C4-2B (cell line): ENCODE measurements around the gene GRIN3A.

ENCODE experiments used
- H3K27ac ChIP-seq: fragments of 450-650 bp; 2 replicates; pipeline ENCODE4 v1.5.1; 2017
- ZFX ChIP-seq: fragments of 450-650 bp; IDR thresholded peaks from 2 replicates; pipeline ENCODE4 v1.6.1; 2017
- TF ChIP-seq, protein P1 (sequence below): fragments of 450-650 bp; conservative IDR thresholded peaks from 2 replicates; pipeline ENCODE4 v1.5.1; 2017; ENCODE audit warnings: mild to moderate bottlenecking

Gene GRIN3A

DNA sequence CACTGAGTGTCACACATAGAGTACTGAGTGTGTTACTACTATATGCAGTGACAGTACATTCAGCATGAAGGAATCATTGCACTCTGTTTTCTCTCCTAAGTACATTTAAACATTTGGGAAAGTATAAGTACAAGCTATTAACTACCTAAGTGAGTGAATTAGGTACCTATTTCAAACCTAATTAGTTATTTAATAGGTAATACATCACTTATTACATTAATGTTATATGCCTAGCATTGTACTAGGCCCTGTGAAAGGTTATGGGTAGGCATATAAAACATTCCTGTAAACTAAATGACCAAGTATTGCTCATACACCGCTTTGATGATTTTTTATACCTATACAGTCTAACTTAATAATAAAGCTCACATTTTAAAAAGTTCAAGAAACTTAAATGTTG lies 118.0 kb downstream of the GRIN3A start:
- no peak for TF ChIP-seq ZFX
- TF ChIP-seq, protein P1, sequence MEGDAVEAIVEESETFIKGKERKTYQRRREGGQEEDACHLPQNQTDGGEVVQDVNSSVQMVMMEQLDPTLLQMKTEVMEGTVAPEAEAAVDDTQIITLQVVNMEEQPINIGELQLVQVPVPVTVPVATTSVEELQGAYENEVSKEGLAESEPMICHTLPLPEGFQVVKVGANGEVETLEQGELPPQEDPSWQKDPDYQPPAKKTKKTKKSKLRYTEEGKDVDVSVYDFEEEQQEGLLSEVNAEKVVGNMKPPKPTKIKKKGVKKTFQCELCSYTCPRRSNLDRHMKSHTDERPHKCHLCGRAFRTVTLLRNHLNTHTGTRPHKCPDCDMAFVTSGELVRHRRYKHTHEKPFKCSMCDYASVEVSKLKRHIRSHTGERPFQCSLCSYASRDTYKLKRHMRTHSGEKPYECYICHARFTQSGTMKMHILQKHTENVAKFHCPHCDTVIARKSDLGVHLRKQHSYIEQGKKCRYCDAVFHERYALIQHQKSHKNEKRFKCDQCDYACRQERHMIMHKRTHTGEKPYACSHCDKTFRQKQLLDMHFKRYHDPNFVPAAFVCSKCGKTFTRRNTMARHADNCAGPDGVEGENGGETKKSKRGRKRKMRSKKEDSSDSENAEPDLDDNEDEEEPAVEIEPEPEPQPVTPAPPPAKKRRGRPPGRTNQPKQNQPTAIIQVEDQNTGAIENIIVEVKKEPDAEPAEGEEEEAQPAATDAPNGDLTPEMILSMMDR, result no peak
- no peak overlapping the region for H3K27ac ChIP-seq

DNA sequence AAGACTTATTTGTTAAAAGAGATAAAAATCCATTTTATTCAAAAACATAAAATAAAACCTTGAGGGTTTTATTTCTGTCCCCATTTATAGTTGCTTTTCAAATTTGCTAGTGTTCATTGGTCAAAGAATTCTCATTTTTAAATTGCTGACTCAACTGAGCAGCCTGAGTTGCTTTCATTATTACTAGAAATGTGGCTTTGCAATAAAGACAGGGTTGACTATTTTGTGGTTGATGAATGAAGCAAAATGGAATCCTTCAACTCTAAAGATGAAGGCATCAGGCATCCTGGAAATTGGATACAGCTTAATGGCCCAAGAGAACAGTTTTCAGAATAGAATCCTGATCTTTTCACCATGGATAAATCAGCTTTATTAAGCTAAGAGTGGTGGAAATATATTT lies 119.7 kb downstream of the GRIN3A start:
- no peak for TF ChIP-seq ZFX
- TF ChIP-seq, protein P1, result no peak
- H3K27ac ChIP-seq, result no peak overlapping the region

DNA sequence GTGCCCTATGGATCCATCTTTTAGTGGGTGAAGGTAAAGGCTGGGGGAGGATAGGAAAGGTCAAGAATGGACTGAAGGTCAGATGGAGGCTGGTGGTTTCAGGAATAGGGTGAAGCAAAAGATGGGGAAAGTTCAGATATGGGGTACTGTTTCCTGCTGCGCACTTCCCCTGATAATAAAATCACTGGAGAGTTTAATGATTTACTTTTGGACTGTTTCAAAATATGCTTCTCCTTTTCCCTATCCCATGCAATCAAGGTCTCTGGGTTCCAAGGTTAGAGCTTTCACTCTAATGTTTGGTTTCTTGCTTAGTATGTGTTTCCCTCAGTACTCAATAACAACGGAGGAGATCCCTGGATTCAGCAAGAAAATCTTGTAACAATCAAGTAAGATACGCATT lies 132.9 kb downstream of the GRIN3A start:
- no peak overlapping the region for H3K27ac ChIP-seq
- TF ChIP-seq, protein P1, result no peak
- no peak for TF ChIP-seq ZFX

DNA sequence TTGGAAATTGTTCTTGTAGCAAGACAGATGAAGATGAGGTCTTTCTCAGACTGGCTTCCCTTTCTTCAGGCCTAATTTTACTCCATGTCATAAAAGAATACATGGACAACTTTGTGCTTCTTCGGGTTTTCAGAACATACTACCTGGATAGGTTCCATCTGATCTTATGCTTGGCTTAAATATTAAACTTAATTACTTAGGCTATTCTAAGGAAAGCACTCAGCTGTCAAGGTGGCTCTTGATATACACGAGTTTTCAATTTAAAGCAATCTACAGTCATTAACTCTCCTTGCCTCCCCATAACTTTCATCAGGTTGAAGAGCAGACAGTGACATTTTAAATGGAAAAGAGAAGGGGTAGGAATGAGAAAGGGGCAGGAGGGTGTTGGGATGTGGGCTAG lies 134.2 kb downstream of the GRIN3A start:
- H3K27ac ChIP-seq, result no peak overlapping the region
- TF ChIP-seq ZFX, result no peak
- TF ChIP-seq, protein P1, result no peak

DNA sequence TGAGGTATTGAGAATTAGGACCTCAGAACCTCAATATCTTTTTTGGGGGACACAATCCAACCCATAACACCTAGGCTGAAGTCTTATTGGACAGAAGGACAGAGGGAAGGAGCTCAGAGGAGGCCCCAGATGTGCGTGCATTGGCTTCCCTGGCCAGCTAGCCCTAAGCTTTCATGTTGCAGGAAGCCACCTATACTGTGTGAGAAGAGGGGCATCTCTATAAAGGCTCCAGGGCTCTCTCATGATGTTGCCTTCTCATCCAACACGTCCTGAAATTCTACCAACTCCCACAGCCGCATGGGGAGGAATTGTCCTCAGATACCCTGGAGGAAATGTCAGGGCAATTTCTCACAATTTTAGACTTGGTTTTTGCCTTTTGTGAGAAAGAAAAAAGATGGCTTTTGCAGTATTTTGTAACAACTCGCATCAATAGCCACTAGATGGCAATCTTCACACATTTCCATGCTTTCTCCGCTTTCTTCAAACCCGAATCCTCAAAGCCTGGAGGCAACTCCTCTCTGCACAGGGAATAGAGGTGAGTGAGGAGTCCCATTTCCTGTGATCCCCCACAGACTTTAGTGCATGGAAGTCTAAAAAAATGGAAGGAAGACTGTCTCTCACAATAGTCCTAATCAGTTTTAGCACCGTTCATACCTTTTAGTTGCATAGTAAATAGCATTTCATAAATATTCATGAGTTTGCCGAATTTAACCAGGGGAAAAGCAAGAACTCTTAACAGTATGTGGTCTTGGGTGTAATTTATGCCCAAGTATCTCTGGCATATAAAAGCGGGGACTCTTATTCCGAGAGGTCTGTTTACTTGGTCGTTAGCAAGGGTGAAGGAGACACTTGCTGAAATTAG lies 136.3 kb downstream of the GRIN3A start:
- TF ChIP-seq, protein P1, result peak; percentile 84
- TF ChIP-seq ZFX, result no peak
- no peak overlapping the region; the same call in 1 of the 2 replicates for H3K27ac ChIP-seq

DNA sequence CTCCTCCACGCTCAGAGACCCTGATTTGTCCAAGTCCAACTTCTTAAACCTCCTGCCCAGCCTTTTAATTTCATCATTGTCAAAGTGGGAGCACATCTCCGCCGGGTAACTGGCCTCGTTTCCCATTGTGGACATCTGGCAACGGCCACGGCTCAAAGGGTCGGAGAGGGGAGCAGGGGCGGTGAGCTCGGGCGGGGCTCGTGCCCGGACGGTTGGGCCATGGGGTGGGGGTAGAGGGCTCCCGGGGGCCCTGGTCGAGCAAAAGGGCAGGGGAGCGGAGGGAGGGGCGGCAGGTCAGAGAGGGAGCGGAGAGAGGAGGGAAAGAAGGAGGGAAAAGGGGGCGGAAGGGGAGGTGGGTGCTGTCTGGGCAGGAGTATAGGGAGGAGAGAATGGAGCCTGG lies 143.7 kb downstream of the GRIN3A start, which contains the start of gene PPP3R2:
PPP3R2 (minus strand) TSS at position 174 of the 400 bp plus-strand sequence; CDS start at position 126, 48 bp downstream.
- H3K27ac ChIP-seq, result no peak within 1 kb of the TSS
- TF ChIP-seq, protein P1, result no peak
- no peak for TF ChIP-seq ZFX

DNA sequence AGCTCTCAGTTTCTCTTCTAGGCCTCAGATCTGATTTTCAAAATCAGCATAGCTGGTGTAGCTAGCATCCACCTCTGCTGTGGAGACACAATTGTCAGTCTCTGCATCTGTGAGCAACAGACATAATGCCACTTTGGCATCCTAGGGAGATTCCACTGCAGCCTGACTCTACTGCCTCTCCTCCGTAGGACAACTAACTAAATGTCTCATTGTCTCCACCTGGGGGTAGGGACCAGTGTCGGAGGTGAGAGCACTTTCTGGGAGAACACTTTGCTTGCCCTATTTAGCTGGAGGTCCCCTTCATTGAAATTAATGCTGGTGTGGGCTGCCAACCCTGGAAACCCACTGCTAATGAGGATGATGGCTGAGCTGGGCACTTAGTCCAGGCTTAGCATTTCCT lies 145.1 kb downstream of the GRIN3A start:
- H3K27ac ChIP-seq, result no peak overlapping the region
- TF ChIP-seq ZFX, result no peak
- TF ChIP-seq, protein P1, result no peak
